HepG2 (cell line): ENCODE results near the gene TNFRSF6B. TPM values are rescaled to one million over a fixed set of nuclear protein-coding genes. Genes with fewer than 3 reads are reported as not detected.
A peak's percentile ranks its signal among the peaks of the same experiment; 100 is the strongest.

Experiments
- BCL6 ChIP-seq: IDR thresholded peaks from 2 replicates; pipeline ENCODE4 v1.6.1; 2016; ENCODE audit warnings: missing genetic modification reagents, missing compliant biosample characterization
- CBX5 ChIP-seq: sonication (generic); formaldehyde crosslinking; IDR thresholded peaks from 2 replicates; pipeline ENCODE4 v1.4.0; 2020; ENCODE audit warnings: missing genetic modification reagents, borderline replicate concordance
- HDAC1 ChIP-seq: sonication (generic); formaldehyde crosslinking; IDR thresholded peaks from 2 replicates; pipeline ENCODE4 v1.5.1; 2020; ENCODE audit warnings: mild to moderate bottlenecking, missing genetic modification reagents
- KAT7 ChIP-seq: IDR thresholded peaks from 2 replicates; pipeline ENCODE4 v1.6.1; 2018; ENCODE audit warnings: borderline replicate concordance, missing compliant biosample characterization
- NKX3-1 ChIP-seq: sonication (generic); formaldehyde crosslinking; IDR thresholded peaks from 2 replicates; pipeline ENCODE4 v1.5.0; 2020; ENCODE audit warnings: missing genetic modification reagents
- PHF5A ChIP-seq: IDR thresholded peaks from one replicate; pipeline ENCODE4 v1.6.1; 2018; ENCODE audit warnings: low read depth, missing genetic modification reagents; ENCODE audit not compliant: unreplicated experiment
- PITX1 ChIP-seq: sonication (generic); formaldehyde crosslinking; IDR thresholded peaks from 2 replicates; pipeline ENCODE4 v1.5.1; 2020; ENCODE audit warnings: mild to moderate bottlenecking, missing genetic modification reagents
- TAF15 ChIP-seq: fragments of 200-400 bp; formaldehyde crosslinking; IDR thresholded peaks from one replicate; pipeline ENCODE4 v1.6.1; 2018; ENCODE audit warnings: mild to moderate bottlenecking, low read depth, low read length; ENCODE audit not compliant: poor library complexity, severe bottlenecking
- ZFP36L2 ChIP-seq: sonication (generic); formaldehyde crosslinking; IDR thresholded peaks from 2 replicates; pipeline ENCODE4 v1.4.0; 2020; ENCODE audit warnings: missing genetic modification reagents
- ZFP41 ChIP-seq: sonication (generic); formaldehyde crosslinking; IDR thresholded peaks from 2 replicates; pipeline ENCODE4 v1.4.0; 2020; ENCODE audit warnings: mild to moderate bottlenecking, missing genetic modification reagents, borderline replicate concordance
- ZNF17 ChIP-seq: sonication (generic); formaldehyde crosslinking; IDR thresholded peaks from 2 replicates; pipeline ENCODE4 v1.5.0; 2020; ENCODE audit warnings: mild to moderate bottlenecking, missing genetic modification reagents
- ZNF224 ChIP-seq: sonication (generic); formaldehyde crosslinking; IDR thresholded peaks from 2 replicates; pipeline ENCODE4 v1.5.0; 2020; ENCODE audit warnings: mild to moderate bottlenecking, missing genetic modification reagents
- ZNF225 ChIP-seq: sonication (generic); formaldehyde crosslinking; IDR thresholded peaks from 2 replicates; pipeline ENCODE4 v1.4.0; 2020; ENCODE audit warnings: mild to moderate bottlenecking, missing genetic modification reagents
- ZNF274 ChIP-seq: sonication (generic); formaldehyde crosslinking; IDR thresholded peaks from 2 replicates; pipeline ENCODE4 v1.5.1; 2020; ENCODE audit warnings: mild to moderate bottlenecking, missing genetic modification reagents
- ZNF326 ChIP-seq: sonication (generic); formaldehyde crosslinking; IDR thresholded peaks from 2 replicates; pipeline ENCODE4 v1.4.0; 2020; ENCODE audit warnings: missing genetic modification reagents, borderline replicate concordance
- ZNF562 ChIP-seq: sonication (generic); formaldehyde crosslinking; IDR thresholded peaks from 2 replicates; pipeline ENCODE4 v1.8.0; 2022; ENCODE audit warnings: missing genetic modification reagents, borderline replicate concordance
- polyA plus RNA-seq, 8 experiments: library from polyadenylated mRNA; depleted of rRNA in 3 of 8; stranded (reverse) in 7 of 8; unstranded in 1 of 8; fragments of >200 nt; fragmentation: Illumina TruSeq in 4 of 8; extraction: Trizol in 4 of 8; gene quantifications; 2 replicates each; pipeline versions ENCODE4 v1.2.1 to v1.2.3, GENCODE V29; 2011 to 2016; ENCODE audit warnings: low read depth in 4 of 8, missing spikeins in 1 of 8, mixed read lengths in 1 of 8; ENCODE audit not compliant: insufficient read depth in 1 of 8
- total RNA-seq, 5 experiments: library from RNA; depleted of rRNA; stranded (reverse); fragments of >200 nt; fragmentation: Illumina TruSeq; extraction: Trizol; gene quantifications; 2 replicates each; pipeline ENCODE4 v1.2.3, GENCODE V29; 2016; ENCODE audit warnings: low read depth in 1 of 5
- TF ChIP-seq, protein P1 (sequence below): sonication (generic); formaldehyde crosslinking; IDR thresholded peaks from 2 replicates; pipeline ENCODE4 v1.8.0; 2022; ENCODE audit warnings: mild to moderate bottlenecking, missing genetic modification reagents; ENCODE audit not compliant: insufficient replicate concordance
- TF ChIP-seq, protein P2 (sequence below): sonication (generic); formaldehyde crosslinking; IDR thresholded peaks from 2 replicates; pipeline ENCODE4 v1.4.0; 2020; ENCODE audit warnings: mild to moderate bottlenecking, missing genetic modification reagents, borderline replicate concordance
- TF ChIP-seq, protein P3 (sequence below): sonication (generic); formaldehyde crosslinking; IDR thresholded peaks from 2 replicates; pipeline ENCODE4 v1.8.0; 2022; ENCODE audit warnings: missing genetic modification reagents, low read depth, mild to moderate bottlenecking, borderline replicate concordance
- TF ChIP-seq, protein P4 (sequence below): sonication (generic); formaldehyde crosslinking; IDR thresholded peaks from 2 replicates; pipeline ENCODE4 v1.5.1; 2020; ENCODE audit warnings: missing genetic modification reagents, mild to moderate bottlenecking, borderline replicate concordance
- TF ChIP-seq, protein P5 (sequence below): sonication (generic); formaldehyde crosslinking; IDR thresholded peaks from 2 replicates; pipeline ENCODE4 v1.9.0; 2021; ENCODE audit warnings: missing genetic modification reagents, mild to moderate bottlenecking, borderline replicate concordance
- TF ChIP-seq, protein P6 (sequence below): sonication (generic); formaldehyde crosslinking; IDR thresholded peaks from 2 replicates; pipeline ENCODE4 v1.5.0; 2020; ENCODE audit warnings: missing genetic modification reagents, mild to moderate bottlenecking, borderline replicate concordance

TNFRSF6B gene
- total and polyA plus RNA-seq, 2 of the 13 experiments (the other 11 are each of a cell fraction or from before 2014, with no cell fraction given): 0.24 TPM; not detected in 1

DNA sequence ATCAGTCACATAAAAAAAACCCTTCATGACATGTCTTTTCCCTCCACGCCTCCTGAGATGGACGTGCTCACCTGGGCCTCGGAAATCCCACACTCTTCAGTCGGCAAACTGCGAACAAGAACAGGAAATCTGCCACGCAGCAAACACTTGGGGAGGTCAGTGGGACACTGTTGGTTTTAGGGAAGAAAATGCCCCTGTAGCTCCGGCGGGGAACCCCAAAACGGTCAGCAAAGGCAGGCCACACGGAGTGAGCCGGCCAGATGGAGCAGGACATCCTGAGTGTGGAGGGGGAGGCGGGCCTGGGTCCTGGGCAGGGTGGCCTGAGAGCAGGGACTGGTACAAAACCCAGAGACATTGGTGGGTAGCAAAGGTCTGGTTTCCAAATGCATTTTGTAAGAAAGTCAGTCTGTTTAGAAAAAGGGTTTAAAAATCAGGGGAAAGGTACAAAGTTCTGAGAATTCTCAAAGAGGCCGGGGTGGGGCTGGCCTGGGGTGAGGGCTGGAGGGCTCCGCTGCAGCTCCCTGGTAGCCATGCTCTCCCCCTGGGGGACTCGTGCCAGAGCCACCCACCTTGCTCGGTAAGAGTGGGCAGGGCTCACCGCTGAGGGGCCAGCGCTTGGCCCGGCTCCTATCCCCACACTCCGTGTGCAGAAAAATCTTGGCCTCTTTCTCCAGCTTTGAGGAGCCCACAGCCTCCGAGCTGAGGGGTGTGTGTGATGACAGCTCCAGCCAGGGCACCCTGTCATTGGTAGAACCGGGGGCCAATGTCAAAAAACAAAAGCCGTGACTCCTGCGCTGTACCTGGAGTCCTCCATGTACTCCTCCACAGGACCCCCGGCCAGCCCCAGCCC lies 48.3 kb downstream of the TNFRSF6B start (continued):
- TF ChIP-seq, protein P1, sequence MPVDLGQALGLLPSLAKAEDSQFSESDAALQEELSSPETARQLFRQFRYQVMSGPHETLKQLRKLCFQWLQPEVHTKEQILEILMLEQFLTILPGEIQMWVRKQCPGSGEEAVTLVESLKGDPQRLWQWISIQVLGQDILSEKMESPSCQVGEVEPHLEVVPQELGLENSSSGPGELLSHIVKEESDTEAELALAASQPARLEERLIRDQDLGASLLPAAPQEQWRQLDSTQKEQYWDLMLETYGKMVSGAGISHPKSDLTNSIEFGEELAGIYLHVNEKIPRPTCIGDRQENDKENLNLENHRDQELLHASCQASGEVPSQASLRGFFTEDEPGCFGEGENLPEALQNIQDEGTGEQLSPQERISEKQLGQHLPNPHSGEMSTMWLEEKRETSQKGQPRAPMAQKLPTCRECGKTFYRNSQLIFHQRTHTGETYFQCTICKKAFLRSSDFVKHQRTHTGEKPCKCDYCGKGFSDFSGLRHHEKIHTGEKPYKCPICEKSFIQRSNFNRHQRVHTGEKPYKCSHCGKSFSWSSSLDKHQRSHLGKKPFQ (CRISPR knock-in tag): no peak
- TF ChIP-seq BCL6 (CRISPR knock-in tag) (no peak), NKX3-1 (CRISPR knock-in tag) (no peak), ZNF326 (no peak), ZNF224 (no peak), HDAC1 (no peak), ZFP36L2 (CRISPR knock-in tag) (no peak), ZNF17 (CRISPR knock-in tag) (no peak), PITX1 (0 out of 2 replicates have a peak, but pooled peaks have one; percentile 12), ZNF274 (CRISPR knock-in tag) (no peak), ZNF562 (CRISPR knock-in tag) (no peak), TAF15 (peak; percentile 97), PHF5A (no peak), ZFP41 (CRISPR knock-in tag) (no peak), KAT7 (no peak), CBX5 (CRISPR knock-in tag) (no peak), ZNF225 (CRISPR knock-in tag) (no peak)
- TF ChIP-seq, protein P2, sequence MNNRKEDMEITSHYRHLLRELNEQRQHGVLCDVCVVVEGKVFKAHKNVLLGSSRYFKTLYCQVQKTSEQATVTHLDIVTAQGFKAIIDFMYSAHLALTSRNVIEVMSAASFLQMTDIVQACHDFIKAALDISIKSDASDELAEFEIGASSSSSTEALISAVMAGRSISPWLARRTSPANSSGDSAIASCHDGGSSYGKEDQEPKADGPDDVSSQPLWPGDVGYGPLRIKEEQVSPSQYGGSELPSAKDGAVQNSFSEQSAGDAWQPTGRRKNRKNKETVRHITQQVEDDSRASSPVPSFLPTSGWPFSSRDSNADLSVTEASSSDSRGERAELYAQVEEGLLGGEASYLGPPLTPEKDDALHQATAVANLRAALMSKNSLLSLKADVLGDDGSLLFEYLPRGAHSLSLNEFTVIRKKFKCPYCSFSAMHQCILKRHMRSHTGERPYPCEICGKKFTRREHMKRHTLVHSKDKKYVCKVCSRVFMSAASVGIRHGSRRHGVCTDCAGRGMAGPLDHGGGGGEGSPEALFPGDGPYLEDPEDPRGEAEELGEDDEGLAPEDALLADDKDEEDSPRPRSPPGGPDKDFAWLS (CRISPR knock-in tag): no peak
- TF ChIP-seq, protein P3, sequence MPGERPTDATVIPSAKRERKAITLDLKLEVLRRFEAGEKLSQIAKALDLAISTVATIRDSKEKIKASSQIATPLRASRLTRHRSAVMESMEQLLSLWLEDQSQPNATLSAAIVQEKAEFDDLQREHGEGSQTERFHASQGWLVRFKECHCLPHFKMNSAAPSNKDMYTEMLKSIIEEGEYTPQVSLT (CRISPR knock-in tag): no peak
- TF ChIP-seq, protein P4, sequence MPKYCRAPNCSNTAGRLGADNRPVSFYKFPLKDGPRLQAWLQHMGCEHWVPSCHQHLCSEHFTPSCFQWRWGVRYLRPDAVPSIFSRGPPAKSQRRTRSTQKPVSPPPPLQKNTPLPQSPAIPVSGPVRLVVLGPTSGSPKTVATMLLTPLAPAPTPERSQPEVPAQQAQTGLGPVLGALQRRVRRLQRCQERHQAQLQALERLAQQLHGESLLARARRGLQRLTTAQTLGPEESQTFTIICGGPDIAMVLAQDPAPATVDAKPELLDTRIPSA: 0 out of 2 replicates have a peak, but pooled peaks have one; percentile 51
- TF ChIP-seq, protein P5, sequence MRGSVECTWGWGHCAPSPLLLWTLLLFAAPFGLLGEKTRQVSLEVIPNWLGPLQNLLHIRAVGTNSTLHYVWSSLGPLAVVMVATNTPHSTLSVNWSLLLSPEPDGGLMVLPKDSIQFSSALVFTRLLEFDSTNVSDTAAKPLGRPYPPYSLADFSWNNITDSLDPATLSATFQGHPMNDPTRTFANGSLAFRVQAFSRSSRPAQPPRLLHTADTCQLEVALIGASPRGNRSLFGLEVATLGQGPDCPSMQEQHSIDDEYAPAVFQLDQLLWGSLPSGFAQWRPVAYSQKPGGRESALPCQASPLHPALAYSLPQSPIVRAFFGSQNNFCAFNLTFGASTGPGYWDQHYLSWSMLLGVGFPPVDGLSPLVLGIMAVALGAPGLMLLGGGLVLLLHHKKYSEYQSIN (CRISPR knock-in tag): no peak
- TF ChIP-seq, protein P6, sequence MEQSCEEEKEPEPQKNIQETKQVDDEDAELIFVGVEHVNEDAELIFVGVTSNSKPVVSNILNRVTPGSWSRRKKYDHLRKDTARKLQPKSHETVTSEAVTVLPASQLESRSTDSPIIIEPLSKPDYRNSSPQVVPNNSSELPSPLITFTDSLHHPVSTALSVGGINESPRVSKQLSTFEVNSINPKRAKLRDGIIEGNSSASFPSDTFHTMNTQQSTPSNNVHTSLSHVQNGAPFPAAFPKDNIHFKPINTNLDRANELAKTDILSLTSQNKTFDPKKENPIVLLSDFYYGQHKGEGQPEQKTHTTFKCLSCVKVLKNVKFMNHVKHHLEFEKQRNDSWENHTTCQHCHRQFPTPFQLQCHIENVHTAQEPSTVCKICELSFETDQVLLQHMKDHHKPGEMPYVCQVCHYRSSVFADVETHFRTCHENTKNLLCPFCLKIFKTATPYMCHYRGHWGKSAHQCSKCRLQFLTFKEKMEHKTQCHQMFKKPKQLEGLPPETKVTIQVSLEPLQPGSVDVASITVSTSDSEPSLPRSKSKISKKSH (CRISPR knock-in tag): no peak
